ENCODE results near the gene CCDC167. TPM values are rescaled to one million over a fixed set of nuclear protein-coding genes. Genes with fewer than 3 reads are reported as not detected.

Gene CCDC167
- total and polyA plus RNA-seq, 2 donors (not counting 1 experiment from before 2014, with no cell fraction given), result 11.1 to 60.1 TPM

- Histone ChIP-seq H2AFZ (ENCODE audit: insufficient read depth, low read depth, low read length, poor library complexity, severe bottlenecking) (no peak overlapping the region), H3K27me3 (replicated peaks in 1 of 4; ENCODE audit: control extremely low read depth in 1 of 4, control insufficient read depth in 3 of 4, insufficient read depth in 4 of 4, low read length in 3 of 4) (peaks cover 0 to 19% (median 5%) of the 10 kb centered on the region in 4 experiments), H3K4me2 (replicated peaks; ENCODE audit: low read depth, low read length, poor library complexity, severe bottlenecking) (no peak overlapping the region), H3K79me2 (ENCODE audit: control insufficient read depth, insufficient read depth, low read length) (no peaks in the 10 kb centered on the region), H3K4me1 (ENCODE audit: control insufficient read depth in 2 of 2, insufficient read depth in 2 of 2, low read length in 2 of 2) (peaks cover 45 to 75% of the 10 kb centered on the region in 2 donors), H3K9ac (ENCODE audit: low read length) (no peak overlapping the region), H3K27ac (ENCODE audit: low read length in 2 of 2) (no peak overlapping the region), H3K4me3 (ENCODE audit: control extremely low read depth in 1 of 5, extremely low read depth in 1 of 5, insufficient read depth in 1 of 5, low read depth in 2 of 5, low read length in 4 of 5) (no peak overlapping the region), H3K36me3 (replicated peaks in 1 of 2; ENCODE audit: control extremely low read depth in 1 of 2, control insufficient read depth in 1 of 2, extremely low read depth in 1 of 2, insufficient read depth in 2 of 2, low read length in 1 of 2) (no peaks in the 10 kb centered on the region), H4K20me1 (ENCODE audit: control insufficient read depth, insufficient read depth, low read length, poor library complexity, severe bottlenecking) (no peaks in the 10 kb centered on the region), H3K9me3 (ENCODE audit: control extremely low read depth in 1 of 3, control insufficient read depth in 2 of 3, insufficient read depth in 1 of 3, low read length in 2 of 3) (peaks cover 0 to 6% (median 0%) of the 10 kb centered on the region in 3 donors)
- Mint-ChIP-seq H3K27me3 (no peaks in the 10 kb centered on the region), H3K4me3 (no peak overlapping the region), H3K9me3 (ENCODE audit: insufficient read depth) (no peaks in the 10 kb centered on the region), H3K4me1 (peaks cover 28% of the 10 kb centered on the region), H3K27ac (no peak overlapping the region)
- no peak for TF ChIP-seq EZH2 (IDR thresholded peaks at IDR 0.05; ENCODE audit: borderline replicate concordance, insufficient read depth, low read depth, low read length, poor library complexity, severe bottlenecking)
- TF ChIP-seq CTCF (IDR thresholded peaks at IDR 0.05), result no peak
- CTCF ChIA-PET, result interaction anchor here (8.2 kb wide), 1 partner anchor 25 kb away, joined by 179 read pairs; no protein-coding TSS in a partner anchor
- no CpG with 5 or more reads among the region's 4 CpGs for WGBS (ENCODE audit: insufficient coverage)
- ATAC-seq (ENCODE audit: low read depth), result no peak
- POLR2A ChIA-PET, result no interaction called here
- DNase-seq, result no peak
- intact Hi-C loops (cut with micrococcal nuclease), result no loop called here
Observed at GRCh38 chr6:37540029-37540352, 40.3 kb upstream of the CCDC167 start.

DNA sequence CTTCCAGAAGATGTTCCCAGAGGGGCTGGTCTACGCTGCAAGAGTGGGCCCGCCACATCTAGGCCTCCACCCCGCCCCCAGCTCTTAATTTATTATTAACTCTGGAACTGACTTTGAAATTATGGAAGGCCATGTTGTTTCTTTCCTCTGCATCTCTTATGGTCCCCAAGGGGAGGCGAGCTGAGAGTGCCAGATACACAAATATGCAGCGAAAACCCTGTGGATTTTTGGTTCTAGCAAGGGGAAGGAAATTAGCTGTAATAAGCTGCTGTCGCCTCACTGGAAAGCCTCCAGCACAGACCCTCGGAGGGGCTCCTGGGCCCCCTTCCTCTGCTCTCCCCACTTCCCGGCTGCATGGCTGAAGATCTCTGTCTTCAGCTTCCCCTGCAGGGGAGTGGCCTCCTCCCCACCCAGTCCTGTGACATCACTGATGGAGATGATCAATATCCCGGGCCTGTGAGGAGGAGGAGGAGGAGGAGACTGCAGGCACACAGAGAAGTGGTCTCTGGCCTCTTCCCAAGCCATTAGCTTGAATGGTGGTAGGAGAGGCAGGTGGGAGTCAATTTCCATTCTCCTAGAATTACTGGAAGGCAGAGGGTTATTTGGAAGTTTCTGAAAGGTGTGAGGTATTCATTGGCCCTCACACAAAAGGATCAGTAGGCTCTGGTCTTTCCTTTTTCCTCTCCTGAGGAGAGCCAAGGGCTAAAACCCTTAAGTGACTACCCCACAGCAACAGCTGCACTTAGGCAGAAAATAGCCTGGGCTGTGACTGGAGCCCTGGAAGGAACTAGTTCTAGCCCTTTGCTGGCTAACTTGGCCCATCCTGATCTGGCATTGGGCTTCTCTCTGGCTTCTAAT lies 39.7 kb upstream of the CCDC167 start:
- peaks cover 39 to 69% of the 10 kb centered on the region in 2 donors for H3K4me1 ChIP-seq (ENCODE audit: control insufficient read depth in 2 of 2, insufficient read depth in 2 of 2, low read length in 2 of 2)
- POLR2A ChIA-PET, result interaction anchor here (0.6 to 0.8 kb wide), 3 partner anchors 16 to 159 kb away, joined by 3 read pairs; no protein-coding TSS in a partner anchor
- TF ChIP-seq EZH2 (IDR thresholded peaks at IDR 0.05; ENCODE audit: borderline replicate concordance, insufficient read depth, low read depth, low read length, poor library complexity, severe bottlenecking) (no peak), CTCF (IDR thresholded peaks at IDR 0.05) (no peak)
- no peaks in the 10 kb centered on the region for H3K36me3 ChIP-seq (replicated peaks in 1 of 2; ENCODE audit: control extremely low read depth in 1 of 2, control insufficient read depth in 1 of 2, extremely low read depth in 1 of 2, insufficient read depth in 2 of 2, low read length in 1 of 2)
- no peaks in the 10 kb centered on the region for H4K20me1 ChIP-seq (ENCODE audit: control insufficient read depth, insufficient read depth, low read length, poor library complexity, severe bottlenecking)
- Mint-ChIP-seq H3K27ac (no peak overlapping the region), H3K27me3 (peaks cover 5% of the 10 kb centered on the region), H3K4me3 (no peak overlapping the region), H3K4me1 (peaks cover 22% of the 10 kb centered on the region), H3K9me3 (ENCODE audit: insufficient read depth) (no peaks in the 10 kb centered on the region)
- intact Hi-C loops (cut with micrococcal nuclease), result no loop called here
- H3K27me3 ChIP-seq (replicated peaks in 1 of 4; ENCODE audit: control extremely low read depth in 1 of 4, control insufficient read depth in 3 of 4, insufficient read depth in 4 of 4, low read length in 3 of 4), result peaks cover 0 to 23% (median 9%) of the 10 kb centered on the region in 4 experiments
- H3K27ac ChIP-seq (ENCODE audit: low read length in 2 of 2), result no peak overlapping the region
- WGBS (ENCODE audit: insufficient coverage), result no CpG with 5 or more reads among the region's 9 CpGs
- no peak overlapping the region for H3K9ac ChIP-seq (ENCODE audit: low read length)
- CTCF ChIA-PET, result interaction anchor here (0.7 to 8.2 kb wide), 11 partner anchors 9 to 159 kb away, joined by 3 to 179 read pairs (median 4); partner anchors contain the start of gene MDGA1
- no peaks in the 10 kb centered on the region for H3K79me2 ChIP-seq (ENCODE audit: control insufficient read depth, insufficient read depth, low read length)
- no peak overlapping the region for H2AFZ ChIP-seq (ENCODE audit: insufficient read depth, low read depth, low read length, poor library complexity, severe bottlenecking)
- H3K4me2 ChIP-seq (replicated peaks; ENCODE audit: low read depth, low read length, poor library complexity, severe bottlenecking), result no peak overlapping the region
- no peak overlapping the region for H3K4me3 ChIP-seq (ENCODE audit: control extremely low read depth in 1 of 5, extremely low read depth in 1 of 5, insufficient read depth in 1 of 5, low read depth in 2 of 5, low read length in 4 of 5)
- ATAC-seq (ENCODE audit: low read depth) (no peak), DNase-seq (no peak)
- peaks cover 0 to 6% (median 0%) of the 10 kb centered on the region in 3 donors for H3K9me3 ChIP-seq (ENCODE audit: control extremely low read depth in 1 of 3, control insufficient read depth in 2 of 3, insufficient read depth in 1 of 3, low read length in 2 of 3)

All from B cell (primary cell).